SK-N-SH (cell line): ENCODE data around the gene FATE1. TPM values are rescaled to one million over a fixed set of nuclear protein-coding genes. Genes with fewer than 3 reads are reported as not detected.

Experiments
- CTCF ChIA-PET: fragments of 300-600, 350-600 bp; formaldehyde crosslinking; extraction: SDS; loops from one replicate; lab custom pipeline; 2021; lab: Yijun Ruan, JAX
- POLR2A ChIA-PET: fragments of 350-600 bp; sonication (Branson Sonifier 250); formaldehyde crosslinking; extraction: SDS; loops from one replicate; lab custom pipeline; 2020; ENCODE audit warnings: antibody characterized with exemption, inconsistent platforms; lab: Yijun Ruan, JAX
- DNase-seq: peaks from one replicate; pipeline ENCODE4 v3.0.0; 2012
- H2AFZ ChIP-seq: fragments of 200-600 bp; sonication (generic); 2 replicates; pipeline ENCODE4 v1.8.1; 2016; ENCODE audit warnings: antibody characterized with exemption, mild to moderate bottlenecking, low read depth
- H3F3A ChIP-seq: fragments of 200-600 bp; sonication (generic); replicated peaks from 2 replicates; pipeline ENCODE3; 2016; ENCODE audit warnings: antibody characterized with exemption, mild to moderate bottlenecking; ENCODE audit not compliant: insufficient read depth
- H3K27ac ChIP-seq, 2 experiments: fragments of 200-500 bp in 1 of 2; fragments of 200-600 bp in 1 of 2; sonication (Bioruptor generic) in 1 of 2; sonication (generic), shearing (Covaris generic) in 1 of 2; 2 replicates each; pipeline versions ENCODE4 v1.5.1 to v1.6.1; 2014 to 2016; ENCODE audit warnings: low read depth in 2 of 2, inconsistent platforms in 1 of 2, low read length in 1 of 2, mild to moderate bottlenecking in 1 of 2, mixed read lengths in 1 of 2
- H3K27me3 ChIP-seq: fragments of 200-600 bp; sonication (generic), shearing (Covaris generic); 2 replicates; pipeline ENCODE4 v1.6.1; 2016; ENCODE audit warnings: mixed run types; ENCODE audit not compliant: insufficient read depth
- H3K36me3 ChIP-seq, 2 experiments: fragments of 200-500 bp in 1 of 2; fragments of 200-600 bp in 1 of 2; sonication (Bioruptor generic) in 1 of 2; sonication (generic) in 1 of 2; replicated peaks in 1 of 2; 2 replicates each; pipeline versions ENCODE3 to v1.5.1; 2014 to 2016; ENCODE audit warnings: low read length in 1 of 2, mild to moderate bottlenecking in 1 of 2; ENCODE audit not compliant: insufficient read depth in 2 of 2, control insufficient read depth in 1 of 2
- H3K4me1 ChIP-seq, 2 experiments: fragments of 200-500 bp in 1 of 2; fragments of 200-600 bp in 1 of 2; sonication (Bioruptor generic) in 1 of 2; sonication (generic), shearing (Covaris generic) in 1 of 2; 2 replicates each; pipeline versions ENCODE4 v1.5.1 to v1.6.1; 2014 to 2016; ENCODE audit warnings: low read depth in 1 of 2, low read length in 1 of 2, mixed run types in 1 of 2; ENCODE audit not compliant: insufficient read depth in 2 of 2, control insufficient read depth in 1 of 2
- H3K4me2 ChIP-seq: fragments of 200-600 bp; sonication (generic), shearing (Covaris generic); 2 replicates; pipeline ENCODE4 v1.6.1; 2017; ENCODE audit warnings: mixed run types
- H3K4me3 ChIP-seq, 2 experiments: fragments of 200-500 bp in 1 of 2; fragments of 200-600 bp in 1 of 2; sonication (Bioruptor generic) in 1 of 2; sonication (generic), shearing (Covaris generic) in 1 of 2; 2 replicates each; pipeline versions ENCODE4 v1.5.1 to v1.8.1; 2014 to 2016; ENCODE audit warnings: low read depth in 2 of 2, inconsistent platforms in 1 of 2, low read length in 1 of 2, mild to moderate bottlenecking in 1 of 2, mixed read lengths in 1 of 2, moderate library complexity in 1 of 2
- H3K79me2 ChIP-seq: fragments of 200-600 bp; sonication (generic); 2 replicates; pipeline ENCODE4 v1.8.1; 2017; ENCODE audit warnings: mild to moderate bottlenecking; ENCODE audit not compliant: insufficient read depth
- H3K9ac ChIP-seq: fragments of 200-600 bp; sonication (generic); 2 replicates; pipeline ENCODE4 v1.6.1; 2017; ENCODE audit warnings: mixed run types
- H3K9me2 ChIP-seq: fragments of 200-600 bp; sonication (generic); 2 replicates; pipeline ENCODE4 v1.6.1; 2017; ENCODE audit warnings: mixed run types
- H3K9me3 ChIP-seq: fragments of 200-600 bp; sonication (generic); 2 replicates; pipeline ENCODE4 v1.6.1; 2017; ENCODE audit warnings: mixed run types, mild to moderate bottlenecking, moderate library complexity
- H4K20me1 ChIP-seq: fragments of 200-600 bp; sonication (generic); 2 replicates; pipeline ENCODE4 v1.6.1; 2017; ENCODE audit warnings: mild to moderate bottlenecking, mixed run types; ENCODE audit not compliant: insufficient read depth
- CHD2 ChIP-seq: fragments of 150-350 bp; IDR thresholded peaks from 2 replicates; pipeline ENCODE4 v1.6.1; 2018; ENCODE audit warnings: low read length; ENCODE audit not compliant: partially characterized antibody
- CTCF ChIP-seq: fragments of 200-600 bp; sonication (generic); IDR thresholded peaks from 2 replicates; pipeline ENCODE4 v1.6.1; 2017; ENCODE audit warnings: antibody characterized with exemption, mild to moderate bottlenecking, moderate library complexity
- EP300 ChIP-seq, 2 experiments: IDR thresholded peaks; 2 replicates each; pipeline versions ENCODE4 v1.4.0 to v1.6.1; 2012; ENCODE audit warnings: borderline replicate concordance in 1 of 2, low read depth in 1 of 2, low read length in 1 of 2
- EZH2phosphoT487 ChIP-seq: fragments of 200-600 bp; sonication (generic); IDR thresholded peaks from 2 replicates; pipeline ENCODE4 v1.6.1; 2017; ENCODE audit warnings: low read depth, mixed run types, mild to moderate bottlenecking, antibody characterized with exemption, moderate library complexity, borderline replicate concordance
- JUND ChIP-seq: IDR thresholded peaks from 2 replicates; pipeline ENCODE4 v1.4.0; 2012
- MAX ChIP-seq: IDR thresholded peaks from 2 replicates; pipeline ENCODE4 v1.4.0; 2012; ENCODE audit warnings: low read depth
- MEF2A ChIP-seq: IDR thresholded peaks from 2 replicates; pipeline ENCODE4 v1.4.0; 2012; ENCODE audit warnings: low read depth, borderline replicate concordance
- MXI1 ChIP-seq: IDR thresholded peaks from 2 replicates; pipeline ENCODE4 v1.6.1; 2012; ENCODE audit warnings: mild to moderate bottlenecking, low read depth, low read length, improper control_type of control experiment
- NFIC ChIP-seq: IDR thresholded peaks from 2 replicates; pipeline ENCODE4 v1.4.0; 2012; ENCODE audit warnings: borderline replicate concordance
- POLR2AphosphoS5 ChIP-seq: IDR thresholded peaks from 2 replicates; pipeline ENCODE4 v1.6.1; 2012; ENCODE audit warnings: low read depth, low read length
- RCOR1 ChIP-seq: fragments of 150-350 bp; IDR thresholded peaks from 2 replicates; pipeline ENCODE4 v1.6.1; 2017; ENCODE audit warnings: antibody characterized with exemption, low read length
- RFX5 ChIP-seq: IDR thresholded peaks from 2 replicates; pipeline ENCODE4 v1.6.1; 2012; ENCODE audit warnings: mild to moderate bottlenecking, improper control_type of control experiment, low read length
- RXRA ChIP-seq: IDR thresholded peaks from 2 replicates; pipeline ENCODE4 v1.4.0; 2012; ENCODE audit warnings: low read depth, mild to moderate bottlenecking, borderline replicate concordance
- SMC3 ChIP-seq: IDR thresholded peaks from 2 replicates; pipeline ENCODE4 v1.6.1; 2012; ENCODE audit warnings: low read depth, low read length, improper control_type of control experiment
- TCF12 ChIP-seq: IDR thresholded peaks from 2 replicates; pipeline ENCODE4 v1.4.0; 2012
- USF2 ChIP-seq: fragments of 150-350 bp; IDR thresholded peaks from 2 replicates; pipeline ENCODE4 v1.6.1; 2017; ENCODE audit warnings: antibody characterized with exemption, low read length, low read depth, borderline replicate concordance
- YY1 ChIP-seq: IDR thresholded peaks from 2 replicates; pipeline ENCODE4 v1.4.0; 2012; ENCODE audit warnings: low read depth, mild to moderate bottlenecking
- WGBS: methylation state at CpG from one replicate; pipeline ENCODE4 v1.1.6; 2017; ENCODE audit warnings: low lambda C conversion rate; 5-methylcytosine and 5-hydroxymethylcytosine counted together
- polyA plus RNA-seq, 3 experiments: library from polyadenylated mRNA; depleted of rRNA; stranded (reverse); fragments of >200 nt; gene quantifications; 2 replicates each; pipeline ENCODE4 v1.2.3, GENCODE V29; 2012

Gene FATE1
- polyA plus RNA-seq, 1 of the 3 experiments (the other 2 are of a cell fraction) = not detected

- no peak overlapping the region for H3K4me3 ChIP-seq
- H3K9me2 ChIP-seq = no peaks in the 10 kb centered on the region
- peaks cover 28% of the 10 kb centered on the region; the same call in 1 of the 2 replicates for H3K27me3 ChIP-seq
- no peak for DNase-seq
- no peak overlapping the region for H2AFZ ChIP-seq
- POLR2A ChIA-PET = no interaction called here
- TF ChIP-seq JUND = no peak
- no peak for TF ChIP-seq RCOR1
- no peak for TF ChIP-seq MXI1
- no peak for TF ChIP-seq TCF12
- no peak for TF ChIP-seq SMC3
- no peak for TF ChIP-seq CHD2
- no peak for TF ChIP-seq EP300 (IDR thresholded peaks at IDR 0.05; ENCODE audit: borderline replicate concordance in 1 of 2, low read depth in 1 of 2, low read length in 1 of 2)
- no peak for TF ChIP-seq NFIC
- no peak for TF ChIP-seq USF2
- TF ChIP-seq YY1 = no peak
- no peak for TF ChIP-seq EZH2phosphoT487
- no peak for TF ChIP-seq POLR2AphosphoS5
- TF ChIP-seq RXRA = no peak
- TF ChIP-seq CTCF = no peak
- no peak for TF ChIP-seq MAX
- no peak for TF ChIP-seq MEF2A
- TF ChIP-seq RFX5 = no peak
- H3K4me1 ChIP-seq = no peaks in the 10 kb centered on the region
- H3K79me2 ChIP-seq = no peaks in the 10 kb centered on the region
- no peaks in the 10 kb centered on the region for H3K9me3 ChIP-seq
- no peak overlapping the region for H3K9ac ChIP-seq
- no peaks in the 10 kb centered on the region for H3F3A ChIP-seq
- CTCF ChIA-PET = no interaction called here
- no peak overlapping the region for H3K27ac ChIP-seq
- H4K20me1 ChIP-seq = no peaks in the 10 kb centered on the region
- no peaks in the 10 kb centered on the region for H3K36me3 ChIP-seq
- 36% methylated on average over 10 of the region's 12 CpGs for WGBS
- no peak overlapping the region for H3K4me2 ChIP-seq
Observed at GRCh38 chrX:151694121-151694520, 21.7 kb upstream of the FATE1 start.
